Spleen (tissue), 7 donors: ENCODE data around the gene DENND1A.

Experiments
- POLR2A ChIP-seq, 3 donors: fragments of 450-650 bp; IDR thresholded peaks; one replicate each; pipeline ENCODE4 v1.5.1; 2017; ENCODE audit warnings: antibody characterized with exemption in 3 of 3, mild to moderate bottlenecking in 1 of 3
- TF ChIP-seq, protein P1 (sequence below), 11 experiments: fragments of 200-600 bp in 7 of 11; fragments of 450-650 bp in 4 of 11; sonication (generic) in 4 of 11; IDR thresholded peaks in 8 of 11; conservative IDR thresholded peaks in 3 of 11; 1 replicate in 7 of 11; 2 replicates in 4 of 11; pipeline versions ENCODE4 v1.4.0 to v1.8.0; 2016 to 2021; ENCODE audit warnings: antibody characterized with exemption in 11 of 11, inconsistent platforms in 4 of 11, mild to moderate bottlenecking in 1 of 11
- donor health status: DM: no; HTN: no; CAD: no; lungs with moderate emphysema.
- donor health status: DM: no; HTN: no; CAD: no.
- donor health status: DM: no; HTN: no; CAD: no.

DNA sequence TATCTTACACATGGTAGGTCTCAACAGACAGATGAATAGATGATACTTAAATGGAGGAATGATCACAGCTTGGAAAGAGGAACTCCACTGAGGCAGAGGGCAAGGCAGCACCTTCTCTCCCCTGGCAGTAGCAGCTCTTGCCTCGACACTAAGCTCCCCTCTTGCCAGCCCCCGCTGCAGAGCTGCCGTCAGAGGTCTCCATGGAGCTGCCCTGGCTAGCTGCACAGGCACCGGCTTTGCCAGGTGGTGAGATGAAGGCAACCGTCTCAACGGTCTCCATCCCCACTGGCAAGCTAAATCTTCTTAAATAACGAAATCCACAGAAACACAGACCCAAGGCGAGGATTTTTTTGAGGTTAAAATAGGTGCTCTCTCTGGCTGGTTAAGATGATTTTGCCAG, 492.7 kb downstream of the DENND1A start:
- TF ChIP-seq, protein P1, sequence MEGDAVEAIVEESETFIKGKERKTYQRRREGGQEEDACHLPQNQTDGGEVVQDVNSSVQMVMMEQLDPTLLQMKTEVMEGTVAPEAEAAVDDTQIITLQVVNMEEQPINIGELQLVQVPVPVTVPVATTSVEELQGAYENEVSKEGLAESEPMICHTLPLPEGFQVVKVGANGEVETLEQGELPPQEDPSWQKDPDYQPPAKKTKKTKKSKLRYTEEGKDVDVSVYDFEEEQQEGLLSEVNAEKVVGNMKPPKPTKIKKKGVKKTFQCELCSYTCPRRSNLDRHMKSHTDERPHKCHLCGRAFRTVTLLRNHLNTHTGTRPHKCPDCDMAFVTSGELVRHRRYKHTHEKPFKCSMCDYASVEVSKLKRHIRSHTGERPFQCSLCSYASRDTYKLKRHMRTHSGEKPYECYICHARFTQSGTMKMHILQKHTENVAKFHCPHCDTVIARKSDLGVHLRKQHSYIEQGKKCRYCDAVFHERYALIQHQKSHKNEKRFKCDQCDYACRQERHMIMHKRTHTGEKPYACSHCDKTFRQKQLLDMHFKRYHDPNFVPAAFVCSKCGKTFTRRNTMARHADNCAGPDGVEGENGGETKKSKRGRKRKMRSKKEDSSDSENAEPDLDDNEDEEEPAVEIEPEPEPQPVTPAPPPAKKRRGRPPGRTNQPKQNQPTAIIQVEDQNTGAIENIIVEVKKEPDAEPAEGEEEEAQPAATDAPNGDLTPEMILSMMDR (IDR thresholded peaks at IDR 0.05 in 8 of 11, conservative IDR thresholded peaks at IDR 0.05 in 3 of 11), result no peak
- TF ChIP-seq POLR2A (IDR thresholded peaks at IDR 0.05), result no peak
